GM19023 (cell line): Measurements from ENCODE around the gene TSR2.
"Not testable (repeated sequence)": the region's sequence is repeated elsewhere in the genome, so short reads cannot be mapped to it uniquely, and the experiment has no call there.

ENCODE experiments used
- ATAC-seq: cut with Tn5 transposase; IDR thresholded peaks from one replicate; pipeline ENCODE4 v1.9.1; 2021; ENCODE audit warnings: mild to moderate bottlenecking, moderate library complexity; ENCODE audit not compliant: unreplicated experiment

TSR2 gene

DNA sequence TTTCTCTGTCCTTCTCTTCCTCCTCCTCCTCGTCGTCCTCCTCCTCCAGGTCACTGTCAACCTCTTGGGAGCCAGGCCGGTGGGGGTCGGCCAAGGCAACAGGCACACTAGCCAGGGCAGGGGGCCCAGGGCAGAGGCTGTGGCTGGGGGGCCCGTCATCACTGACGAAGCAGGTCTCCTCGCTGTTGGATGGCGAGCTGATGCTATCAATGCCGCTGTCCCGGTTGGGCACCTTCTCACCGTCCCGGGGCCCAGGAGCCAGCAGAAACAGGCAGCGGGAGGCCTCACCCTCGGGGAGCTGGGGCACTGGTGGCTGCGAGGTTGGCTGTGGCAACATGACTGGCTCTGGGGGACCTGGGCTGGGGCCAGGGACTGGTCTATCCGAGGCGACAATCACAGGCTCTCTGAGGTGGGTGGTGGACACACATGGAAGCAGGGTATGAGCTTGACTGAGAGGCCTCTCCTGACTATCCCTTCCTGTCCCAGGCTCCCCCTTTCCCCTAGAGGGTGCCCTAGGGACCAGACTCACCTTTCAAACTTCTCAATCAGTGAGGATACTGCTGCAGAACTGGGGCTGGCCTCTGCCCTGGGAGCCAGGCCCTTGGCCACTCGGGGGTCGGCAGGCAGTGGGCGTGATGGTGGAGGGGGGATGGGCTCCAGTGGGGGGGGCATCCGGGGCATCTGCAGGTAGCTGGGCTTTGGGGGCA is 30.0 kb downstream of the TSR2 start:
- no peak for ATAC-seq

DNA sequence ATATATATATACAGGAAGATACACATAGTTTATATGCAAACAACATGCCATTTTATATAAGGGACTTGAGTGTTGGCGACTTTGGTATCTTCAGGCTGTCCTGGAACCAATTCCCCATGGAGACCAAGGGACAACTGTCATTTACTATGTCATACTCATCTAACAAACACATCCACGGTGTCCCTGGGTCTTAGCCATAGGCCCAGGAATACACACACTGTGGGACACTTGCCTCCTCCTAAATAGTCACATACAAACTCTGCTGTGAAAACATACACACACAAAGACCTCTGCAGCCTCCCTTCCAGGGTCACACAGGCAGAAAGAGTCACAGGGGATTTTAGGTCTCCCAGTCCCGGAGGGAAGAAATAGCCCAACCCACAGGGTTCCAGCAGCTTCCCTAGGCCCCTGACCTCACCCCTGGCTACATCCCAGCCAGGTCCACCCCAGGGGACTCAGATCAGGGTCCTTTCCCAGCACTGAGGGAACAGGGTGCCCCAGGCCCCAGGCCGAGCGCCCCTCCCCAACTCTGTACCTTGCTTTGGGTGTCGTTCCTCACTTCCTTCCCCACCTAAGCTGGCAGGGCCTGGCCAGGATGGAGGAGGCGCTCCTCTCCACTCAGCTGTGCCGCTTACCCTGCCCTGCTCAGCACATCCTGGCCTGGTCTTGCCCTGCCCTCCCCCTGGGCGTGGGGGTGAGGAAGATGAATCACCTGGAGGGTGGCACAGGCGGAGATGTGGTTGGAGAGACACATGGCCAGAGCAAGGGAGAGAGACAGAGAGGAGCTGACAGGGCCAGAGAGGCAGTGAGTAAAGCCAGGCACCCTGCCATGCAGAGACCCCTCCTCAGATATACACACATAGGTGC is 34.0 kb downstream of the TSR2 start:
- ATAC-seq: no peak

DNA sequence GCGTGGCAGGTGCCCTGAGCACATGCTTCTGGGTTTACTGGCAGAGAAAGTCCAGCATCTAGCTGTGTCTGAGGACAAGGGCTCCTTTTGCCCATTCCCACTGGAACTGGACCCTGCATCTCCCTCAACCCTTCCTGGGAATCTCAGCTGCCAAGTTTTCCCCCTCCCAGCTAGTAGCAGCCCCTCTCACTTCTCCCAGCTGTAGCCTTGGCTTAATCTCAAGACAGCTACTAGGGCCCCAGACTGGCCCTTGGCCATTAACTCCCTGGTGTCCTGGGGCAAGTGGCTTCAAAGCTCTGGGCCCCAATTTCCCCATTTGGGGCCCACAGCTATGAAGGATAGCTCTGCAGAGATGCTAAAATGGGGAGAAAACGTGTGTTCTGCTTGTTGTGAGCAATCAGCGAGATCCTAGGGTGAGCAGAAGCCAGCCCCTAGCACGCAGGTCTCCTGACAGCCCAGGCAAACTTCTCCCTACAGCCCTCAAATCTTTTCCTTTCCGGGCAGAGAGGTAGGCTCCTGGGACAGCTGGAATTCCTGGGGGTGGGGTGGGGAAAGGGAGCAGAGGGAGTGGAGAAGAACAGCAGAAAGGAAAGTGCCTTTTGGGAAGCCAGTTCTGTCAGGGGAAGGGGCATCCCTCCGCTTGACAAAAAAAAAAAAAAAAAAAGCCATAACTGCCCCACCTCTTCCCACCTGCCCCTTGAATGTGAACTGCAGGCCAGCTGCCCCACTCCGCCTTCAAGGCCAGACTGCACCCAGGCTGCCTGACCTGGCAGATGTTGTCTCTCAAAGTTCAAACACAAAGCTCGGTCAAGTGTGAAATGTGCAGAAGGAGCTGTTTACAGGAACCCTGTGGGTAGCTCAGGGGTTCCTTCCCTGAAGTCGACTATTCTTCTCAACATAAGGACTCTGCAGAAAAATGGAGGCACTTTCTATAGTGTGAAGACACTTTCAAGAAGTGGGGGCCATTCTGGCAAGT is 39.2 kb downstream of the TSR2 start:
- ATAC-seq: no peak

DNA sequence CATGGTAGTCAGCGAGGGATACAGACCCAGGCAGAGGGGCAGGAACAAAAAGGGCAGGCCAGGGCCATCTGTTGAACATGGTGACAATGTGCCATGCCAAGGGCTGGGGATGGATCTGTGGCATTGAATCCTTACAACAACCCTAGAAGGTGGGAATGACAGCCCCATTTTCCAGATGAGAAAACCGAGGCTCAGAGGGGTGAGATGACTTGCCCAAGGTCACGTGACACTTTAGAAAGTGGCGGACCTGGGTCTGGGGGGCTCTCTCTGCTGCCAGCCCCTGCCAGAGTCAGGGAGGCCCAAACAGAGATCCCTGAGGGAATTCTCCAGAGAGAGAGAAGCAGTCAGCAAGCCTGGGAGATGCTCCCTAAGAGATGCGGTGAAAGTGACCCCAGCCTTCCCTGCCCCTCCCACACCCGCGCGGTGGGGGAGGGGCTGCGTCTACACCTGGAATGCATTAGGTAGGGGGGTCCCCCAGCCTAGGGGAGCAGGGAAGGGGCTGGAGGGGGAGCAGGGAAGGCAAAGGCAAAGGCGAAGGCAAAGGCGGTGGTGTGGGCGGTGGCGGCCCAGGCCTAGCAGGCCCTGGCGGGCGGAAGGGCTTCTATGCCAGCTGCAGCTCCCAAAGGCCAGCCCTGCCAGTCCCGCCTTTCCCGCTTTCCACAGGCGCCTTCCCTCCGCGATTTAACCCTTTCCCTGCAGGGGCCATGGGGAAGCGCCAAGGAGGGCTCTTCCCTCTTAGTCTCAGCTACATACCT is 42.8 kb downstream of the TSR2 start:
- no peak for ATAC-seq

DNA sequence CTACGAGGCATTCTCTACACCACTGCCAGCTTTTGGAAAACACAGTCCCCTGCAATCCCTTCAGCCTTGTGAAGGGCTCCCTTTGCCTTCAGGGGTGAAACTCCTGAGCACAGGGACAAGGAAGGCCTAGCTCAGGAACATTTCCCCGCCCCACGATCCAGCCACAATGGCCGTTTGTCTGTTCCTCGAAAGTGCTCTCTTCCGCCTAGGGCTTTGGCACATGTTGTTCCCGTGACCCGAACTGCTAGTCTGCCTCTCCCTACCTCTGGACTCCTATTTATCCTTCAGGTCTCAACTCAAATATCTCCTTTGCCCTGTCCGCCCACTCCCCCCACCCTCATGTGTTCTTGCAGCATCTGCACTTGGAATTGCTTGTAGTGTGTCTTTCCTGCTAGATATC is 43.7 kb downstream of the TSR2 start:
- ATAC-seq: no peak

DNA sequence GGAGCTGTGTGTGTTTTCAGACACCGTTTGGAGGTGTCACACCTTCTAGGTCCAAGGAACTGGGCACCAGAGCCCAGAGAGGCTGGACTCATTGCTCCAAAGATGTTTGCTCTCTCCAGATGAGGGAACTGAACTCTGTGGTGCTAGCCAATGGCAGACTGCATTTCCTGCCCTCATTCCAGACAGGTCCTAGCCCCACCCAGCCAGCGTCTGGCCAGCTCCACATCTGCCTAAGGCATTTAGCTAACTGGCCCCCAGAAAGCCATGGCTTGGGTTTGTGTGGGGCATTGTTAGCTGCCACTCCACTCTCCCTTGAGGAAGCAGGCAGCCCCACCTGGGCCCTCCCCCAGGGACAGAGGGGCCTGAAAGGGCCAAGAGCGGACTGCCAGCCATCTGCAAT is 44.5 kb downstream of the TSR2 start:
- ATAC-seq: no peak

DNA sequence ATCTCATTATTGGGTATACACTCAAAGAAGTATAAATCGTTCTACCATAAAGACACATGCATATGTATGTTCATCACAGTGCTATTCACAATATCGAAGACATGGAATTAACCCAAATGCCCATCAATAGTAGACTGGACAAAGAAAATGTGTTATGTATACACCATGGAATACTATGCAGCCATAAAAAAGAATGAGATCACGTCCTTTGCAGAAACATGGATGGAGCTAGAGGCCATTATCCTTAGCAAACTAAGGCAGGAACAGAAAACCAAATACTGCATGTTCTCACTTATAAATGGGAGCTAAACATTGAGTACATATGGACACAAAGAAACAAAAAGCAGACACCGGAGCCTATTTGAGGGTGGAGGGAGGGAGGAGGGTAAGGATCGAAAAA is 49.6 kb downstream of the TSR2 start:
- not testable (repeated sequence) for ATAC-seq

DNA sequence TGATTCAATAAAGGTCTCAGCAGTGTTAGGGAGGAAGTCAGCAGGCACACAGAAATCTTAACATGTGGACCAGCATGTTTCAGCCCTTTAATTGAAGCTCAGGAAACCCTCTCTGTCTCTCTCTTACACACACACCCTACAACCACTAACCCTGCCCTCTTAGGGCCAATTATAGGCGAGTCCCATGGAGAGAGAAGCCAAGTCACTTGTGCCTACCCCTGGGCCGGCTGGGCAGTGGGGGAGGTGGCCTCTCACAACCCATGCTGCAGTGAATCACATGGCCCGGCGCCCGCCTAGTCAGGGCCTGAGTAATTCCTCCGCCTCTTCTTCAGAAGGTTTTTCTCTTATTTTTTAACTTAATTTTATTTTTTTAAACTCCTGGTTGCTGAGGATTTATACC is 52.1 kb downstream of the TSR2 start:
- ATAC-seq: no peak

DNA sequence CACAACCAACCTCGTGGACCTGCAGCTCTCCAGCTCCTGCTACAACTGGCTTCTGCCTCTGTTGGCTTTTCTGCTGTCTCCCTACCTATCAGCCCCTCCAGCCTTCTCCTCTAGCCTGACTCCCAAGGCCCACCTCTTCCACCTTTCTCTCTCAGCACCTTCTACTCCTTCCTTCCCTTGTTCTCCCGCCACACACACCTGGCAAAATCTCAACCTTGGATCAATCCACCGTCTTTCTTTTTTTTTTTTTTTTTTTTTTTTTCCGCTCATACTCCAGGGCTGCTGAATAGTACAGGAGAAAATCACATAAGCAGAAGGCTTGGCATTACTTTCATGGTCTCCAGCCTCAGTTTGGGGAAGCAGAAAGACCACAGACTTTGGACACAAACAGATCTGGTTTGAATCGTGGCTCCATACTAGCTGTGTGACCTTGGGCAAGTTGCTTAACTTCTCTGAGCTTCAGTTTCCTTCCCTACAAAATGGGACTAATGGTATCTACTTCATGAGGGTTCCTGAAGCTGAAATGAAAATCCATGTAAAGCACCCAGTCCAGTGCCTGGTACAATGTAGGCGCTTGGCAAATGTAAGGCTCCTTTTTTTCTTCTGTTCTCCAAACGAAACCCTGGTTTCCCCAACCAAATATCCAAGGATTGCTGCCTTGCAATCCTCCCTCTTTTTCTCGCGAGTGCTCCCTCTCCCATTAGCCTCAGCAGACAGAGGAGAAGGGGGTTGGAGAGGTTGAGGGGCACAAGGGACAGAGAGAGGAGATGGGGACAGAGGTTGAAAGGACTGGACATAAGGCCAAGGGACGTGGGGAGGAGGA is 54.2 kb downstream of the TSR2 start:
- ATAC-seq: no peak
